Spleen (tissue), 11 donors: ENCODE measurements around the gene FAP. TPM values are rescaled to one million over a fixed set of nuclear protein-coding genes. Genes with fewer than 3 reads are reported as not detected.

Experiments used
- DNase-seq: peaks from one replicate; pipeline ENCODE4 v3.0.0-alpha.2; 2020
- H3K27ac ChIP-seq, 8 donors: fragments of 200-600 bp; sonication (generic) in 7 of 8; 1 replicate in 4 of 8; 2 replicates in 4 of 8; pipeline versions ENCODE4 v1.5.0 to v1.8.0; 2016 to 2021; ENCODE audit warnings: inconsistent platforms in 4 of 8, mild to moderate bottlenecking in 4 of 8, moderate library complexity in 1 of 8
- H3K27me3 ChIP-seq, 7 donors: fragments of 200-600 bp; sonication (generic) in 6 of 7; replicated peaks in 1 of 7; 1 replicate in 4 of 7; 2 replicates in 3 of 7; pipeline versions ENCODE4 v1.5.0 to v1.8.0; 2016 to 2021; ENCODE audit warnings: inconsistent platforms in 3 of 7, mild to moderate bottlenecking in 1 of 7
- H3K36me3 ChIP-seq, 6 donors: fragments of 200-600 bp; sonication (generic) in 5 of 6; 1 replicate in 4 of 6; 2 replicates in 2 of 6; pipeline versions ENCODE4 v1.5.0 to v1.8.0; 2016 to 2021; ENCODE audit warnings: inconsistent platforms in 2 of 6
- H3K4me1 ChIP-seq, 6 donors: fragments of 200-600 bp; sonication (generic) in 5 of 6; 1 replicate in 3 of 6; 2 replicates in 3 of 6; pipeline versions ENCODE4 v1.5.0 to v1.8.0; 2016 to 2021; ENCODE audit warnings: inconsistent platforms in 3 of 6
- H3K4me3 ChIP-seq, 8 donors: fragments of 200-600 bp; sonication (generic) in 7 of 8; 1 replicate in 4 of 8; 2 replicates in 4 of 8; pipeline versions ENCODE4 v1.5.0 to v1.8.0; 2016 to 2021; ENCODE audit warnings: inconsistent platforms in 4 of 8, mild to moderate bottlenecking in 4 of 8, moderate library complexity in 2 of 8
- H3K9me3 ChIP-seq, 8 donors: fragments of 200-600 bp; sonication (generic) in 7 of 8; 1 replicate in 4 of 8; 2 replicates in 4 of 8; pipeline versions ENCODE4 v1.5.0 to v1.8.0; 2016 to 2021; ENCODE audit warnings: inconsistent platforms in 4 of 8
- POLR2A ChIP-seq, 3 donors: fragments of 450-650 bp; IDR thresholded peaks; one replicate each; pipeline ENCODE4 v1.5.1; 2017; ENCODE audit warnings: antibody characterized with exemption in 3 of 3, mild to moderate bottlenecking in 1 of 3
- POLR2AphosphoS5 ChIP-seq, 3 donors: sonication (generic); formaldehyde crosslinking; IDR thresholded peaks; one replicate each; pipeline ENCODE4 v1.5.1; 2017; ENCODE audit warnings: antibody characterized with exemption in 3 of 3
- WGBS, 5 donors: extraction: QIAGEN DNeasy Blood & Tissue Kit in 3 of 5; methylation state at CpG; one replicate each; pipeline versions ENCODE4 v1.1.5 to v1.1.7; 2013 to 2018; 5-methylcytosine and 5-hydroxymethylcytosine counted together
- intact Hi-C: fragments of 100-400 bp; cut with DNase I; formaldehyde crosslinking; loops from one replicate; pipeline ENCODE4 v1.15.0; 2023; ENCODE audit warnings: low total_unique reads
- polyA plus RNA-seq, 3 donors: library from polyadenylated mRNA; stranded (reverse); fragments of 200-250 nt; gene quantifications; one replicate each; pipeline ENCODE4 v1.2.1, GENCODE V29; 2013
- total RNA-seq, 7 donors: library from RNA; depleted of rRNA in 3 of 7; stranded (reverse); fragments of >200 nt in 3 of 7; fragmentation: NEBNext Ultra II Directional in 4 of 7; extraction: Animal tissue kit (Norgen Biotek cat#: 25700) in 4 of 7; gene quantifications; one replicate each; pipeline versions ENCODE4 v1.1.0 to v1.2.1, GENCODE V29; 2016 to 2021
- TF ChIP-seq, protein P1 (sequence below), 11 experiments: fragments of 200-600 bp in 7 of 11; fragments of 450-650 bp in 4 of 11; sonication (generic) in 4 of 11; IDR thresholded peaks in 8 of 11; conservative IDR thresholded peaks in 3 of 11; 1 replicate in 7 of 11; 2 replicates in 4 of 11; pipeline versions ENCODE4 v1.4.0 to v1.8.0; 2016 to 2021; ENCODE audit warnings: antibody characterized with exemption in 11 of 11, inconsistent platforms in 4 of 11, mild to moderate bottlenecking in 1 of 11
- donor health status: healthy with polysubstance abuse.
- donor health status: DM: no; HTN: no; CAD: no; lungs with moderate emphysema.
- donor health status: DM: no; HTN: no; CAD: no.
- donor health status: Bipolar disorder and iron deficiency.
- donor health status: healthy.
- donor health status: DM: no; HTN: no; CAD: no.
- donor health status: DM: yes; HTN: yes; CAD: no.

FAP gene
- total and polyA plus RNA-seq, 10 donors: 0.82 to 11.8 (median 1.2) TPM

DNA sequence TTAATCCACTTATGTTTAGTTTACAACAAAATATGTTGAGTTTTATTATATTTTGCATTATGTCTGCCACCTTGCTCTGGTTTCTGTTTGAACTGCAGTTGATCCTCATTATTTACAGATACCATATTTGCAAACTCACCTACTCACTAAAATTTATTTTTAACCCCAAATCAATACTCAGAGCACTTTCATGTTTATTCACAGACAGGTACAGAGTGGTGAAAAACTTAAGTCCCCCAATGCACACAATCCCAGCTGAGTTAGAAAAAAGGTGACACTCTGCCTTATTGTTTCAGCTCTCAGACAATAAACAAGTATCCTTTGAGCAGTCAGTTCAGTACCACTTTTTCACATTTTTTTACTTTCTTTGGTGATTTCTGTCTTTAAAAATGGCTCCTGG is 104.9 kb downstream of the FAP start:
- Histone ChIP-seq H3K4me3 (no peak overlapping the region), H3K27ac (no peak overlapping the region), H3K27me3 (no peaks in the 10 kb centered on the region), H3K36me3 (no peaks in the 10 kb centered on the region), H3K4me1 (no peaks in the 10 kb centered on the region), H3K9me3 (no peaks in the 10 kb centered on the region)
- no peak for TF ChIP-seq POLR2AphosphoS5 (IDR thresholded peaks at IDR 0.05)
- TF ChIP-seq, protein P1, sequence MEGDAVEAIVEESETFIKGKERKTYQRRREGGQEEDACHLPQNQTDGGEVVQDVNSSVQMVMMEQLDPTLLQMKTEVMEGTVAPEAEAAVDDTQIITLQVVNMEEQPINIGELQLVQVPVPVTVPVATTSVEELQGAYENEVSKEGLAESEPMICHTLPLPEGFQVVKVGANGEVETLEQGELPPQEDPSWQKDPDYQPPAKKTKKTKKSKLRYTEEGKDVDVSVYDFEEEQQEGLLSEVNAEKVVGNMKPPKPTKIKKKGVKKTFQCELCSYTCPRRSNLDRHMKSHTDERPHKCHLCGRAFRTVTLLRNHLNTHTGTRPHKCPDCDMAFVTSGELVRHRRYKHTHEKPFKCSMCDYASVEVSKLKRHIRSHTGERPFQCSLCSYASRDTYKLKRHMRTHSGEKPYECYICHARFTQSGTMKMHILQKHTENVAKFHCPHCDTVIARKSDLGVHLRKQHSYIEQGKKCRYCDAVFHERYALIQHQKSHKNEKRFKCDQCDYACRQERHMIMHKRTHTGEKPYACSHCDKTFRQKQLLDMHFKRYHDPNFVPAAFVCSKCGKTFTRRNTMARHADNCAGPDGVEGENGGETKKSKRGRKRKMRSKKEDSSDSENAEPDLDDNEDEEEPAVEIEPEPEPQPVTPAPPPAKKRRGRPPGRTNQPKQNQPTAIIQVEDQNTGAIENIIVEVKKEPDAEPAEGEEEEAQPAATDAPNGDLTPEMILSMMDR (IDR thresholded peaks at IDR 0.05 in 8 of 11, conservative IDR thresholded peaks at IDR 0.05 in 3 of 11): no peak
- no peak for DNase-seq
- intact Hi-C loops: no loop called here

- 70 to 91% (median 78%) methylated on average over 2 of the region's 2 CpGs for WGBS, 5 donors
- H3K4me3 ChIP-seq: no peak overlapping the region
- no peak for DNase-seq
- TF ChIP-seq POLR2AphosphoS5 (IDR thresholded peaks at IDR 0.05) (no peak), POLR2A (IDR thresholded peaks at IDR 0.05) (no peak)
- TF ChIP-seq, protein P1 (IDR thresholded peaks at IDR 0.05 in 8 of 11, conservative IDR thresholded peaks at IDR 0.05 in 3 of 11): no peak
- H3K27ac ChIP-seq: no peak overlapping the region
- H3K9me3 ChIP-seq: peaks cover 0 to 6% (median 0%) of the 10 kb centered on the region in 8 donors
- no peaks in the 10 kb centered on the region for H3K36me3 ChIP-seq
- H3K4me1 ChIP-seq: peaks cover 0 to 21% (median 11%) of the 10 kb centered on the region in 6 donors
- H3K27me3 ChIP-seq: no peaks in the 10 kb centered on the region
- intact Hi-C loops: loop anchor here (10.0 kb wide), 1 partner anchor 543 kb away; no protein-coding TSS in a partner anchor
Measured at GRCh38 chr2:162127422-162127821, 115.8 kb downstream of the FAP start.

- H3K27ac ChIP-seq: no peak overlapping the region
- peaks cover 0 to 6% (median 0%) of the 10 kb centered on the region in 8 donors for H3K9me3 ChIP-seq
- WGBS, 5 donors: 45 to 68% (median 49%) methylated on average over 2 of the region's 2 CpGs
- no peak for TF ChIP-seq POLR2AphosphoS5 (IDR thresholded peaks at IDR 0.05)
- TF ChIP-seq, protein P1 (IDR thresholded peaks at IDR 0.05 in 8 of 11, conservative IDR thresholded peaks at IDR 0.05 in 3 of 11): no peak
- DNase-seq: no peak
- peaks cover 0 to 21% (median 11%) of the 10 kb centered on the region in 6 donors for H3K4me1 ChIP-seq
- no peaks in the 10 kb centered on the region for H3K27me3 ChIP-seq
- intact Hi-C loops: loop anchor here (10.0 kb wide), 1 partner anchor 542 kb away; no protein-coding TSS in a partner anchor
- H3K4me3 ChIP-seq: no peak overlapping the region
- no peaks in the 10 kb centered on the region for H3K36me3 ChIP-seq
Measured at GRCh38 chr2:162126527-162126926, 116.7 kb downstream of the FAP start.

GRCh38 chr2:162126111-162126519 is 117.1 kb downstream of the FAP start:
- intact Hi-C loops: loop anchor here (10.0 kb wide), 1 partner anchor 541 kb away; no protein-coding TSS in a partner anchor
- H3K27ac ChIP-seq: no peak overlapping the region
- H3K27me3 ChIP-seq: no peaks in the 10 kb centered on the region
- peaks cover 0 to 6% (median 0%) of the 10 kb centered on the region in 8 donors for H3K9me3 ChIP-seq
- 10 to 30% (median 19%) methylated on average over 1 of the region's 1 CpG for WGBS, 5 donors
- no peak overlapping the region for H3K4me3 ChIP-seq
- peaks cover 0 to 21% (median 11%) of the 10 kb centered on the region in 6 donors for H3K4me1 ChIP-seq
- H3K36me3 ChIP-seq: no peaks in the 10 kb centered on the region
- DNase-seq: no peak
- TF ChIP-seq POLR2AphosphoS5 (IDR thresholded peaks at IDR 0.05): no peak
- no peak for TF ChIP-seq POLR2A (IDR thresholded peaks at IDR 0.05)
- TF ChIP-seq, protein P1 (IDR thresholded peaks at IDR 0.05 in 8 of 11, conservative IDR thresholded peaks at IDR 0.05 in 3 of 11): no peak
